CD1c-positive myeloid dendritic cell (primary cell): ENCODE data around the gene GREB1.

Source experiments
- DNase-seq: peaks from one replicate; pipeline ENCODE4 v3.0.0-alpha.2; 2016; ENCODE audit errors: extremely low spot score

The GREB1 gene

DNA sequence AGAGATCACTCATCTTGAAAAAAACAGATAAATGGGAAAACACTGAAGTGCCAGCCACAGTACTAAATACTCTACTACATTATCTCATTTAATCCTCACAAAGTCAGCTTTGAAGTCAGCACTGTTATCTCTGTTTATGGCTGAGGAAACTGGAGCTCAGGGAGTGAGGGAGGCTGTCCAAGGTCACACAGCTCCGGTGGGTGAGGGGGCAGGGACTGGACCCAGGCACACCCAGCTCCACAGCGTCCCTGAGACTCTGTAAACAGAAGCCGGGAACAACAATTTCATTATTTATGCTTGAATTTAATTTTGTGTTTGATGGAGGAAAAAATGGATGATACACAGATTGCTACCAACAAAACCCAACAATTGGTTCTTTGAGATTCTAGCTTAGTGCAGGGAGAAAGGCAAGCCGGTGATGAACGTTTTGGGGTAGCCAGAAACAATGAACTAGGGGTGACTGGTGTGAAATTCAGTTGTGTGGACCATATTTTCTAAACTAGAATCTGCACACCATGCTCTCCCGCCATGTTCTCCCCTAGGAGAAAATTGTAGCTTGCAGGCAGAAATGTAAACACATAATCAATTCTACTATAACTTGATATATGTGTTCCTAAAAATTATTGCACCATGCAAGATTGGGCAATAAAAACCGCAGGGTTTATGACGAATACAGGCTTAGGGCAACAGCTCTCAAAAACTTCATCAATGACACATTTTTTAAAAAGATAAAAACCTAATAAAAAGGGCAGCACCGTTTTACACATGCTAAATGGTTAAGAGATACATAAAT is at the start of gene GREB1:
GREB1 (plus strand) TSS at position 768 of the 793 bp plus-strand sequence. CDS start 22,570 bp downstream, outside the sequence.
- DNase-seq: peak; percentile 23

GRCh38 chr2:11488809-11489208 is 45.0 kb upstream of the GREB1 start:
- no peak for DNase-seq

DNA sequence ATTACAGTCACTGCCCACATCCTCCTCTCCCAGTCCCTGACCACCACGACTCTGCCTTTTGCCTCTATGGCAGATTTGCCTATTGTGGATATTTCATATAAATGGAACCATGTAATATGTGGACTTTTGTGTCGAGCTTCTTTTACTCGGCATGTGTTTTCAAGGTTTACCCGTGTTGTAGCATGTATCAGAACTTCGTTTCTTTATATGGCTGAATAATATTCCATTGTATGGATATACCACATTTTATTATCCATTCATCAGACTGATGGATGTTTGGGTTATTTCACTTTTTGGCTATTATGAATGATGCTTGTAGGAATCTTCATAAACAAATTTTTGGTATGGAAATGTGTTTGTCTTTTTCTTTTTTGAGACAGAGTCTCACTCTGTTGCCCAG is 43.7 kb upstream of the GREB1 start:
- no peak for DNase-seq

- no peak for DNase-seq
Measured at GRCh38 chr2:11491348-11491933, 42.4 kb upstream of the GREB1 start.

- no peak for DNase-seq
Measured at GRCh38 chr2:11492244-11492643, 41.6 kb upstream of the GREB1 start.

DNA sequence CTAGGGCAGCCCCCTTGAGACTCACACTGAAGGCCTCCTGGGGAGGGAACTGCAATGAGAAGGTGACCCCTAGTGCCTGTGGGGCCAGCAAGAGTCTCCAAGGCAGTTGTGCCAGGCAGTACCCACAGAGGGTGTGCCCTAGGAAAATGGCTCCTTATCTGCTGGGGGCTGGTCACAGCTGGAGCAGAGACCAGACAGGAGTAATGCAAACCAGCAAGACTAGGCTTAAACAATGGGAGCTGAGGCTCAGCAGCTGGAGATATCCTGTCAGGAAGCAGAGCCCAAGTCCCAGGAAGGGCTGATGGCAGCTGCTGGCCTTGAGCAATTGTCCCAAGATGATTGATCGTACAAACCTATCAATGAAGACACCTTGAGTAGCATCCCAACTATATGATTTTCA is 41.1 kb upstream of the GREB1 start:
- no peak for DNase-seq

GRCh38 chr2:11493282-11493681 is 40.6 kb upstream of the GREB1 start:
- DNase-seq: no peak

GRCh38 chr2:11494310-11494709 is 39.5 kb upstream of the GREB1 start:
- no peak for DNase-seq

DNA sequence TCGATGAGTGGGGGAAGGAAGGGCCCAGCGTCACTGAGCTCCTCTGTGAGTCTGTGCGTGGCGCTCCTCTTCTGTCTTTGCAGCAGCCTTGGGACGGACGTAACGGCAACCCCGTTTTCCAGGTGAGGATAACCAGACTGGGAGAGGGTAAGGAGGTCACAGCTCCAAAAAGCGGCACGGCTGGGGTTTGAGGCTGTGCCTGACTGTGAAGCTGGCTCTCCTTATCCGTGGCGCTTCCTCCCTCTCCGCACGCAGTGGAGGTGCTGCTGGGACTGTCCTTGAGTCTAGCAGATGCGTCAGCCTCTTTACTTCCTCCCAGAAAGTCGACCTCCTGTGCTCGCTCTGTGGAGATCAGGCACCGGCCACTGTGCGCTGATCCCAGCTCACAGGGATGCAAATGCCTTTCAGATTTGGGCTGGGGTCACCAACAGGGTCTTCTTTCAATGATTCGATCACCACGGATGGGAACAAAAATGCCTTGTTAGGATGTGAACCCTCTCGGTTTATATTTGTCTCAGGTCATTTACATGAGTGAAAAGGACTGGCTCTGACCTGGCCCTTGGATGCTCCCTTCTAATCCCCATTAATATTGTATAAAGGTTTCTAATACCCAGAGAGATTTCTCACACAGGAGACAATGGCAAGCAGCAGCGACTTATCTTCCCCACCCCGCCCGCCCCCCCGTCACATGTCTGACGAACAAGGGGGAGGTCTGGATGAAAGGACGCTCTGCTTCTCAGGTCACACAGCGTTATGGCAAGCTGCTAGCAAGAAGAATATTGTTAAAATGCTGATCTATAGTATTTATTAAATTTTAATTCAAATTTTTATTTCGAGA is 37.8 kb upstream of the GREB1 start:
- DNase-seq: peak; percentile 2

GRCh38 chr2:11498543-11499034 is 35.3 kb upstream of the GREB1 start:
- DNase-seq: no peak

- no peak for DNase-seq
Measured at GRCh38 chr2:11499081-11499743, 34.6 kb upstream of the GREB1 start.

DNA sequence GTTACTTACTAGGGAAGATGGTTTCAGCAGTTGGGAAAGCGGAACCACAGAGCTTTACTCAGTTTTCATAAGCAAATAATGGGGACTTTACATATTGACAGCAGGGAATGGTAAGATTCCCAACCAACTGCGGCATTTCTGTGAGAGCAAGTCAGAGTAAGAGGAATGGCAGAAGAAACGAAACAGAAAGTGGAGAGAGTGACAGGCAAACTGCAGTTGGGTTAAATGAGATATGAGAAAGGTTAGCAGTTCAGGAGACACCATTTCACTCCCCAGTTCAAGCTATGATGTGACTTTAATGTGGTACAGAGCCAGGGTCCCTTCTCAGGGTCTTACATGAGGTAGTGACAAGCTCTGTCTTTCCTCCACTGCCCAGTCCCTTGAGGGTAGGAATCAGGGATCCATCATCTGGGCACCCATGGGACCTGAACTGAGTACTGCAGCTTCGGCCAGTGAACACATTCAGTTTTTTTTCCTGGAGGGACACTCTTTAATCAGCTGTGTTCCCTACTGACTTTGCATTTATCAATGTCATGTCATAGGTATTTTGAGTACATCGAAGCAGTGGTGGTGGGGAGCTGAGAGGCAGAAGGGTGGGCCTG is 33.0 kb upstream of the GREB1 start:
- no peak for DNase-seq

- DNase-seq: no peak
Measured at GRCh38 chr2:11502740-11503292, 31.0 kb upstream of the GREB1 start.

GRCh38 chr2:11503354-11503927 is 30.4 kb upstream of the GREB1 start:
- DNase-seq: no peak

DNA sequence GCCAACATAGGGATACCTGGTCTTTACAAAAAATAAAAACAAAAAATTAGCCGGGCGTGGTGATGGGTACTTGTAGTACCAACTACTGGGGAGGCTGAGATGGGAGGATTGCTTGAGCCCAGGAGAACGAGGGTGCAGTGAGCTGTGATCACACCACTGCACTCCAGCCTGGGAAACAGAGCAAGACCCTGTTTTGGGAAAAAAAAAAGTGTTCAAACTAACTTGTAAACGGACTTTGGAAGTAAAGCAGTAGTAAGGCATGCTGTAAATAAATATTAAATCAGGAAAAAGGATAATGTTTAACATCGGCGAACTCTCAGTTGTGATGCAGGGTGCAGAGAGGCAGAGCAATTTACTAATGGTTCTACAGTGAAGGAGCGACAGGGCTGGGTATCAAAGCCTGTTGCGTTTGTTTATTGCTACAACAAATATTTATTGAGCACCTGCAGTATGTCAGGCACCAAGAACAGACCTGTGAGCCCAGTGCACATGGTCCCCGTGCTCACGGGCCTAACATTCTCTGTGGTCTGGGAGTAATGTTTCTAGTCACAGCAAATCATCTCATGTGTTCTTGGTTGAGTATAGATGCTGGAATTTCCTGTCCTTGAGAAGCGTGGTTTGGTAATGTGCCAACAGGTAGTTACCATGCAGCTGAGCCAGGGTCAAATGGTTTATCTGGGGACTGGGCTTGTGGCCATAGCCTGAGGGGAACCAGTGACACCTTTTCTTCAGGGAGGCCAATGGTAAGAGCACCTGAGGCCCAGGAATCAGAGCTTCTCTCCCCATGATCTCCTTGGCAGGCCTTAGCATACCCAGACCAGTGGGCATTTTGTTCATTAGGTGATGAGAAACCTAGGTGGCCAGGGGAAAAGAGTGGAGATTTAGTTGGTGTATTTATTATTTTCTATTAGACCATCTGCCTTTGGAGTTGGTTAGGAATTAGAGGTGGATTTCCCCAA is 27.9 kb upstream of the GREB1 start:
- no peak for DNase-seq

- DNase-seq: no peak
Measured at GRCh38 chr2:11506611-11506969, 27.3 kb upstream of the GREB1 start.

GRCh38 chr2:11507517-11507916 is 26.3 kb upstream of the GREB1 start:
- DNase-seq: no peak

DNA sequence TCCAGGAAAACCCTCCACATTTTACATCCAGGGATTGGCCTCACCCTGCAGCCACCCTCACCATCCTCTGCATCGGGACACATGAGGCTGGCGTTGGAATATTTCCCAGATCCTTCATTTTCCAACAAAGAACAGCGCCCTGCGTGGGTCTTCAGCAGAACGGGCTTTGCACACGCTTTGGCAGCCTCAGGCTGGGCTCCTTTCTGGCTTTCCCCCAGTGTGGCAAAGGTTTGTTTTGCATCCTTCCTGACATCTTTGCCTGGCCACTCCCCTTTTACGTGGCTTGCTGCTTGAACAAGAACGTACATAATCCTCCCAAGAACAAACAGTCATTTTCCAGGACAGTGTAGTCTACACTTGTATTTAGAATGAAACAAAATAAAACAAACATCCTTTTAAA is 25.6 kb upstream of the GREB1 start:
- no peak for DNase-seq

GRCh38 chr2:11509657-11510360 is 24.0 kb upstream of the GREB1 start:
- DNase-seq: no peak
